ENCODE data around the gene SEC24D.

Gene SEC24D

DNA sequence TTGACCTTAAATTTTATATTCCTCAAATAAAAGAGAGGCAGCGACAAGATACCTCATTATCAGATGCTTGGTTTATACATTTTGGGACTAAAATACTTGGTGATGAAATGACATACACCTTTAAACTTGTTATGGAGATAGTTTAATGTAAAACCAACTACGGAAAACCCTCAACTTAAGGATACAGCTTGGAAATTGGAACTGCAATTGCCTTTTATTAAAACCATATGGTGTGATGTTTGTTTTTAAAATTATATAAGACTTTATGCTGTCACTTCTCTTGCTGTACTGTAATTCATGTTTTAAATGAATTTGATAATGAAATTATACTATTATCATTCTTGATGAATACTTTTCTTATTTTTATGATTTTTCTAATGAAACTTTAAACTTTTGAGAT is 124.9 kb downstream of the SEC24D start:
- no peak for DNase-seq

DNA sequence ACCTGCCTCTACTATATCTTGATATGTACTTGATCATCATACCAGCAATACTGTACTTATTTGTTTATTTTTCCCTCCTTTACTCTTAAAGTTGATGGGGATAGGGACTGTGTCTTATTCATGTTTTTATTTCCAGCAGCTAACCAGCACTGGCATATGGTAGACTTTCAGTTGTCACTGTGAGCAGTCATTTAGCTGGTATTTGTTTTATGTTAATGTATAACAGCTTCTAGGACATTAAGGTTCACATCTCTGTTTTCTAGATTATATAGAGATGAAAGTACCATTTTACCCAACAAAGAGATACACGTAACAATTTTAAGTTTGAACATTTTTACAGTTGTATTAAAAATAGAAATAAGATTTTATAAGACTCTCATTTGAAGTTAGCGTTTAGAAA is 132.8 kb downstream of the SEC24D start:
- DNase-seq = no peak

GRCh38 chr4:118684873-118685811 is 150.8 kb downstream of the SEC24D start, which contains the start of gene METTL14:
Gene METTL14, plus strand, starts transcription at chr4:118685392. Its CDS starts 143 bp downstream, at chr4:118685535.
- DNase-seq = peak; percentile 75 to 79

GRCh38 chr4:118683513-118683912 is 152.4 kb downstream of the SEC24D start:
- no peak for DNase-seq

GRCh38 chr4:118682928-118683327 is 153.0 kb downstream of the SEC24D start:
- no peak for DNase-seq

GRCh38 chr4:118680808-118681207 is 155.1 kb downstream of the SEC24D start:
- no peak for DNase-seq

- no peak for DNase-seq
These were observed 159.8 kb downstream of the SEC24D start for GRCh38 chr4:118676128-118676527.
